Trophoblast cell (in vitro differentiated cells and primary cell): ENCODE results near the gene LCN15.

Experiments used
- DNase-seq, 2 donors: peaks; one replicate each; pipeline ENCODE4 v3.0.0-alpha.2; 2016
- H2AFZ ChIP-seq: 2 replicates; pipeline ENCODE4 v1.6.1; 2013; ENCODE audit warnings: low read length, moderate library complexity, mild to moderate bottlenecking; ENCODE audit not compliant: insufficient read depth, poor library complexity
- H2AK5ac ChIP-seq: 2 replicates; pipeline ENCODE4 v1.6.1; 2013; ENCODE audit warnings: mild to moderate bottlenecking, low read length
- H2BK120ac ChIP-seq: 2 replicates; pipeline ENCODE4 v1.6.1; 2013; ENCODE audit warnings: low read length, mild to moderate bottlenecking, moderate library complexity; ENCODE audit not compliant: insufficient read depth, poor library complexity
- H2BK12ac ChIP-seq: 2 replicates; pipeline ENCODE4 v1.6.1; 2013; ENCODE audit warnings: mild to moderate bottlenecking, low read length, moderate library complexity
- H2BK5ac ChIP-seq: 2 replicates; pipeline ENCODE4 v1.6.1; 2013; ENCODE audit warnings: low read length, low read depth, moderate library complexity, mild to moderate bottlenecking; ENCODE audit not compliant: poor library complexity
- H3K14ac ChIP-seq: 2 replicates; pipeline ENCODE4 v1.6.1; 2013; ENCODE audit warnings: mild to moderate bottlenecking, low read length
- H3K18ac ChIP-seq: 2 replicates; pipeline ENCODE4 v1.6.1; 2013; ENCODE audit warnings: mild to moderate bottlenecking, low read length
- H3K23ac ChIP-seq: 2 replicates; pipeline ENCODE4 v1.6.1; 2013; ENCODE audit warnings: low read length
- H3K27ac ChIP-seq: 2 replicates; pipeline ENCODE4 v1.5.1; 2013; ENCODE audit warnings: low read depth, mild to moderate bottlenecking, inconsistent platforms, low read length, moderate library complexity
- H3K27me3 ChIP-seq: 2 replicates; pipeline ENCODE4 v1.6.1; 2013; ENCODE audit warnings: inconsistent platforms, mild to moderate bottlenecking, low read length, moderate library complexity; ENCODE audit not compliant: insufficient read depth
- H3K36me3 ChIP-seq, 2 experiments: 1 replicate in 1 of 2; 2 replicates in 1 of 2; pipeline ENCODE4 v1.6.1; 2013; ENCODE audit warnings: low read length in 2 of 2, mild to moderate bottlenecking in 2 of 2, moderate library complexity in 1 of 2; ENCODE audit not compliant: insufficient read depth in 2 of 2, control insufficient read depth in 1 of 2
- H3K4ac ChIP-seq: 2 replicates; pipeline ENCODE4 v1.6.1; 2013; ENCODE audit warnings: low read depth, mild to moderate bottlenecking, low read length, moderate library complexity
- H3K4me1 ChIP-seq, 2 experiments: 1 replicate in 1 of 2; 2 replicates in 1 of 2; pipeline ENCODE4 v1.6.1; 2013; ENCODE audit warnings: low read length in 2 of 2, mild to moderate bottlenecking in 2 of 2, moderate library complexity in 1 of 2; ENCODE audit not compliant: insufficient read depth in 2 of 2, control insufficient read depth in 1 of 2
- H3K4me2 ChIP-seq: 2 replicates; pipeline ENCODE4 v1.6.1; 2013; ENCODE audit warnings: inconsistent platforms, mild to moderate bottlenecking, low read length, moderate library complexity
- H3K4me3 ChIP-seq: 2 replicates; pipeline ENCODE4 v1.5.1; 2013; ENCODE audit warnings: mild to moderate bottlenecking, low read depth, low read length, inconsistent platforms
- H3K79me1 ChIP-seq: one replicate; pipeline ENCODE4 v1.6.1; 2013; ENCODE audit warnings: low read length
- H3K79me2 ChIP-seq: 2 replicates; pipeline ENCODE4 v1.6.1; 2013; ENCODE audit warnings: low read length, mild to moderate bottlenecking; ENCODE audit not compliant: control insufficient read depth, insufficient read depth, poor library complexity
- H3K9ac ChIP-seq: 2 replicates; pipeline ENCODE4 v1.6.1; 2013; ENCODE audit warnings: mild to moderate bottlenecking, low read length
- H3K9me3 ChIP-seq: 2 replicates; pipeline ENCODE4 v1.6.1; 2013; ENCODE audit warnings: low read depth, mild to moderate bottlenecking, control low read depth, inconsistent platforms, low read length; ENCODE audit not compliant: insufficient read depth
- H4K12ac ChIP-seq: 2 replicates; pipeline ENCODE4 v1.6.1; 2013; ENCODE audit warnings: low read depth, mild to moderate bottlenecking, low read length, moderate library complexity
- H4K8ac ChIP-seq: 2 replicates; pipeline ENCODE4 v1.6.1; 2013; ENCODE audit warnings: low read depth, mild to moderate bottlenecking, low read length, moderate library complexity
- H4K91ac ChIP-seq: one replicate; pipeline ENCODE4 v1.6.1; 2013; ENCODE audit warnings: low read depth, mild to moderate bottlenecking, low read length, moderate library complexity
- WGBS: extraction: QIAGEN DNeasy Blood & Tissue Kit; methylation state at CpG from one replicate; pipeline ENCODE4 v1.1.7; 2013; ENCODE audit warnings: missing lambda C conversion rate; ENCODE audit not compliant: insufficient read length, insufficient coverage; ENCODE audit errors: extremely low coverage; 5-methylcytosine and 5-hydroxymethylcytosine counted together

Gene LCN15

GRCh38 chr9:136719195-136719880, 45.0 kb downstream of the LCN15 start:
- no peak overlapping the region for H3K4me2 ChIP-seq
- DNase-seq = no peak
- no peak overlapping the region for H3K23ac ChIP-seq
- H3K4me1 ChIP-seq = peaks cover 8% of the 10 kb centered on the region in 2 experiments
- no peak overlapping the region for H3K14ac ChIP-seq
- no peak overlapping the region for H4K8ac ChIP-seq
- peaks cover 6% of the 10 kb centered on the region for H3K79me1 ChIP-seq
- peaks cover 3% of the 10 kb centered on the region for H3K9me3 ChIP-seq
- H2BK12ac ChIP-seq = no peak overlapping the region
- H3K27ac ChIP-seq = no peak overlapping the region
- H2AFZ ChIP-seq = no peak overlapping the region
- no peaks in the 10 kb centered on the region for H3K27me3 ChIP-seq
- no peak overlapping the region for H2BK120ac ChIP-seq
- WGBS = no CpG with 5 or more reads among the region's 24 CpGs
- H3K4me3 ChIP-seq = no peak overlapping the region
- no peaks in the 10 kb centered on the region for H3K79me2 ChIP-seq
- H3K9ac ChIP-seq = no peak overlapping the region
- peaks cover 39 to 40% of the 10 kb centered on the region in 2 experiments for H3K36me3 ChIP-seq
- H3K4ac ChIP-seq = no peak overlapping the region
- no peak overlapping the region for H2BK5ac ChIP-seq
- no peak overlapping the region for H2AK5ac ChIP-seq
- H4K12ac ChIP-seq = no peak overlapping the region
- no peak overlapping the region for H4K91ac ChIP-seq
- no peak overlapping the region for H3K18ac ChIP-seq

- H2AFZ ChIP-seq = no peak overlapping the region
- no peak overlapping the region for H4K91ac ChIP-seq
- H3K4me1 ChIP-seq = peaks cover 15 to 16% of the 10 kb centered on the region in 2 experiments
- no peak overlapping the region for H2BK12ac ChIP-seq
- H3K9me3 ChIP-seq = peaks cover 3% of the 10 kb centered on the region
- no peak overlapping the region for H4K12ac ChIP-seq
- no peak for DNase-seq
- no peak overlapping the region for H3K27ac ChIP-seq
- H2AK5ac ChIP-seq = no peak overlapping the region
- WGBS = no CpG with 5 or more reads among the region's 20 CpGs
- no peak overlapping the region for H3K4ac ChIP-seq
- no peak overlapping the region for H2BK120ac ChIP-seq
- H4K8ac ChIP-seq = no peak overlapping the region
- no peak overlapping the region for H3K14ac ChIP-seq
- no peak overlapping the region for H3K23ac ChIP-seq
- H3K9ac ChIP-seq = no peak overlapping the region
- H3K18ac ChIP-seq = no peak overlapping the region
- peaks cover 3% of the 10 kb centered on the region for H3K79me2 ChIP-seq
- peaks cover 12% of the 10 kb centered on the region for H3K79me1 ChIP-seq
- no peak overlapping the region for H3K4me2 ChIP-seq
- H2BK5ac ChIP-seq = no peak overlapping the region
- H3K36me3 ChIP-seq = peaks cover 31 to 32% of the 10 kb centered on the region in 2 experiments
- H3K27me3 ChIP-seq = no peaks in the 10 kb centered on the region
- no peak overlapping the region for H3K4me3 ChIP-seq
These were observed 45.7 kb downstream of the LCN15 start for GRCh38 chr9:136718345-136719194.

GRCh38 chr9:136717399-136717798, 46.9 kb downstream of the LCN15 start:
- no peak overlapping the region for H3K23ac ChIP-seq
- H2BK120ac ChIP-seq = no peak overlapping the region
- no peak overlapping the region for H3K9ac ChIP-seq
- no peak overlapping the region for H2AFZ ChIP-seq
- H3K9me3 ChIP-seq = no peaks in the 10 kb centered on the region
- H3K14ac ChIP-seq = no peak overlapping the region
- no peak overlapping the region for H2BK5ac ChIP-seq
- no CpG with 5 or more reads among the region's 16 CpGs for WGBS
- H3K27me3 ChIP-seq = peaks cover 2% of the 10 kb centered on the region
- H3K4me3 ChIP-seq = no peak overlapping the region
- no peak for DNase-seq
- no peak overlapping the region for H2AK5ac ChIP-seq
- H3K4me1 ChIP-seq = peaks cover 22 to 23% of the 10 kb centered on the region in 2 experiments
- H4K91ac ChIP-seq = no peak overlapping the region
- peaks cover 9% of the 10 kb centered on the region for H3K79me2 ChIP-seq
- H3K18ac ChIP-seq = no peak overlapping the region
- no peak overlapping the region for H4K8ac ChIP-seq
- no peak overlapping the region for H4K12ac ChIP-seq
- no peak overlapping the region for H3K4ac ChIP-seq
- no peak overlapping the region for H3K27ac ChIP-seq
- no peak overlapping the region for H3K4me2 ChIP-seq
- peaks cover 22% of the 10 kb centered on the region for H3K79me1 ChIP-seq
- H2BK12ac ChIP-seq = no peak overlapping the region
- H3K36me3 ChIP-seq = peaks cover 20 to 21% of the 10 kb centered on the region in 2 experiments

GRCh38 chr9:136714893-136715274, 49.4 kb downstream of the LCN15 start:
- Histone ChIP-seq H3K14ac (peak overlapping the region; percentile 5), H2BK12ac (peak overlapping the region; percentile 16), H3K18ac (peak overlapping the region; percentile 25), H3K4me1 (peaks cover 22 to 27% of the 10 kb centered on the region in 2 experiments), H3K36me3 (peaks cover 4 to 7% of the 10 kb centered on the region in 2 experiments), H2AFZ (peak overlapping the region; percentile 46), H3K9ac (no peak overlapping the region), H2AK5ac (peak overlapping the region; percentile 39), H3K79me2 (peaks cover 9% of the 10 kb centered on the region), H4K12ac (no peak overlapping the region), H3K9me3 (no peaks in the 10 kb centered on the region), H3K27me3 (peaks cover 2% of the 10 kb centered on the region), H2BK120ac (peak overlapping the region; percentile 29), H3K27ac (peak overlapping the region; percentile 25), H3K79me1 (peaks cover 22% of the 10 kb centered on the region), H4K8ac (peak overlapping the region; percentile 33), H2BK5ac (no peak overlapping the region), H3K23ac (no peak overlapping the region), H3K4me3 (no peak overlapping the region), H4K91ac (peak overlapping the region; percentile 41), H3K4me2 (no peak overlapping the region), H3K4ac (peak overlapping the region; percentile 10)
- no CpG with 5 or more reads among the region's 8 CpGs for WGBS
- DNase-seq = no peak
